Jurkat, Clone E6-1 (cell line): ENCODE measurements around the gene PLCG2.
"Not testable (repeated sequence)": the region's sequence is repeated elsewhere in the genome, so short reads cannot be mapped to it uniquely, and the experiment has no call there.

Source experiments
- DNase-seq: peaks from one replicate; pipeline ENCODE4 v3.0.0-alpha.2; 2011; ENCODE audit warnings: low read depth, low spot score
- H3K4me3 ChIP-seq: 2 replicates; pipeline ENCODE4 v1.5.1; 2011; ENCODE audit warnings: mild to moderate bottlenecking, low read length, control low read depth, moderate library complexity

PLCG2 gene

DNA sequence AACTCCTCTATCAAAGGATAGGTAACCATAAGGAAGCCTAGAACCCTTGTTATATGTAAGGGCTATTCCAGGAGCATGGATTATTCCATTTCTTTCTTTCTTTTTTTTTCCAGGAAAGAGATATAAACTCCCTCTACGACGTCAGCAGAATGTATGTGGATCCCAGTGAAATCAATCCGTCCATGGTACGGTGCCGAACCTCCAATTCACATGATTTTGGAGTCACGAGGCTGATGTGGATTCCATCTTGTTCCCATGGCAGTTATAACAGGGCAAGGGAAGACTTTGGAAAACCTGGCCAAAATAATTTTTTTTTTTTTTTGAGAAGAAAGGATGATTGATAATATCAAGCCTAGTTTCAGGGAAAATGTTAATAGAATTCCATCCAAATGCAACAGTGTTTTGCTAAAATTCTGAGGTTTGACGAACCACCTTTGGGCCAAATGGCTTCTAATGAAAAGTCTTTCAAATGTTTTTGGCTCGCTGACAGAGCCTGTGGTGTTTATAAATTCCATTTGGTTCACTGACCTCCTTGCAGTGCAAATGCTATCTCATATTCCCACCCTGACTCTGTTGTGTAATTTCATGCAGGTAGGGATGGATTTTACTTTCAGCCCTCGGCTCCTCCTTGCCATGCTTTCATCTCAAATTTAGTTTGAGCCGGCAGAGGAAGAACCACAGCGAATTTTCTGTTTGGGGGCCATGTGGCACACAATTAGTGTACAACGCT, 142.2 kb downstream of the PLCG2 start:
- no peak for DNase-seq
- H3K4me3 ChIP-seq = no peak overlapping the region

- DNase-seq = no peak
- no peak overlapping the region for H3K4me3 ChIP-seq
Observed at GRCh38 chr16:81921843-81922584, 142.9 kb downstream of the PLCG2 start.

DNA sequence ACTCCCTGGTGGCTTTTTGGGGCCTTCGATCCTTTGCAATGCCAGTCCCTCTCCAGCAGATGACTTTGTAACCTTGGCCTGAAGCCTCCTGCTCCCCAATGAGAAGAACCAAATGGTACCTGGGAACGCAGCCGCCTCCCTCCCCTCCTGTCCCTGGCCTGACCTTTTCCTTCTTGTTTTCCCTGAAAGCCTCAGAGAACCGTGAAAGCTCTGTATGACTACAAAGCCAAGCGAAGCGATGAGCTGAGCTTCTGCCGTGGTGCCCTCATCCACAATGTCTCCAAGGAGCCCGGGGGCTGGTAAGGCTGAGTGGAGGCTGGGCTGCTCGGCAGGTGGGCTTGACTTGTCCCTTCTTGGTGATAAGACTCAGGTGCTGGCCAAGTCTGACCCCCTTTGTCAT, 144.2 kb downstream of the PLCG2 start:
- no peak overlapping the region for H3K4me3 ChIP-seq
- no peak for DNase-seq

GRCh38 chr16:81925016-81925415, 145.9 kb downstream of the PLCG2 start:
- no peak for DNase-seq

DNA sequence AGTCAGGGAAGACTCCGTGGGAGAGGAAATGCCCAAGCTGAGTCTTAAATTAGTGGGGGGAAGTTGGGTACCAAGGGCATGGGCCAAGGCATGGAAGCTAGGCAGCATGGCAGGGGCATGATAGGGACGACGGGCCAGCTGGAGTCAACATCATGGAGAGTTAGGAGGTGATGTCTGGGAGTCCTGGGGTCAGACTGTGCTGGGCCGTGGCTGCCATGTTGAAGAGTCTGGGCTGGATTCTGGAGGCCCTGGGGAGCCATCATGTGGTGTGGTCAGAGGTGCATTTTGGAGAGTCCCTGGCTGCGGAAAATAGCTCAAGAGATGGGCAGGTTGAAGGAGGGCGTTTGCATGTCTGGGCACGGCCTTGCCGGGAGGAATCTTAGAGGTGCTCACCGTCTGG, 146.9 kb downstream of the PLCG2 start:
- DNase-seq = no peak
- no peak overlapping the region for H3K4me3 ChIP-seq

More at GRCh38 chr16:81925016-81925415, 145.9 kb downstream of the PLCG2 start:
- H3K4me3 ChIP-seq = no peak overlapping the region

DNA sequence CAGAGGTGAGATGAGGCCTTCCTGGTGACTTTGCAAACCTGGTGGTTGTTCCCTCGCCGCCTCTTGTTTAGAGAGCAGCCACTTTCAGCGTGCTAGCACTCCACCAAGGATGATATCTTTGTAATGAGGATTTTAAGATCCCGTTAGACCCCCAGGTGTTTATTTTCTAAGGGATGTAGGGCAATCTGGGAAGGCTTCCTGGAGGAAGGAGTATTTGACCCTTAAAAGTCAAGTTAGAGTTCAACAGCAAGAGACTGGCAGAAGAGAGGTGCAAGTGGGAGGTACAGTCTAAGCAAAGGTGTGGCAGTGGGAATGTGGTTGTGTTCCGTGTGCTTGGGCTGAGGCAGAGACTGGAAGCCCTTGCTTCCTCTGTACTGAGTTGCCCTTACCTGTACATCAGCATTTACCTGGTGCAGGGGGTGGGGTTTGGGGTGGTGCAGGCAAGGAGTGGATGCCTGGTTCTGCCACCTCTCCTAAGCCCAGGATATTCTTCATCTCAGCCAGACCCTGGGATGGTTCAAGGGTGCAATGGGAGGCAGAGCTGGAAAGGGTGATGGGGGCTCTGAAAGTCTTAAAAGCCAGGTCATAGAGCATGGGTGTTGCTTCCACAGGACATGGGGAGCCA, 148.6 kb downstream of the PLCG2 start:
- H3K4me3 ChIP-seq = no peak overlapping the region
- no peak for DNase-seq

DNA sequence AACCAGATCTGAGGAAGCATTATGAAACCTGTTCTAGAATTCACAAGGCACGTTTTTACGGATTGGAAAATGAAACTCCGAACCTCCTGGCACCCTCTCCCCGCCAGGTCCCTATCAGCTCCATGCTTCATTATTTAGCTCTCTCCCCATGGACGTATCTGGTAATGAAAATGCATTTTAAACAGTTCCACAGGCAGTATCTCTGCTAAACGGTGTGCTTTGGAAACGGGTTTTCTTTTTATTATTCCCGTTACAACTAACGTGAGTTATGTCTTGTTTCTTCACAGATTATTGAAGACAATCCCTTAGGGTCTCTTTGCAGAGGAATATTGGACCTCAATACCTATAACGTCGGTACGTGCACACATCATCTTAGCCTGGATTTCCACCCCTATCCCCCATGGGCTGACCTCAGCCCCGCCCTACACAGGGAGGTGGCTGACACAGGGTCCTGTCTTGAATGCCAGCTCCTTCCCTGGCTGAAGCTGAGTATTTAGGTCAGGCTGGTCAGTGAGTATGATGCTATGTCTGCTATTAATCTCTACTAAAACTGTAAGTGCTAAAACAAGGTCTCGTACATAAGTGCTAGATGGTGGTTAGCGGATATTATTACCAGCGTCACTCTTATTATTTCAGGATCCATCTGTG, 149.3 kb downstream of the PLCG2 start:
- no peak overlapping the region for H3K4me3 ChIP-seq
- DNase-seq = no peak

DNA sequence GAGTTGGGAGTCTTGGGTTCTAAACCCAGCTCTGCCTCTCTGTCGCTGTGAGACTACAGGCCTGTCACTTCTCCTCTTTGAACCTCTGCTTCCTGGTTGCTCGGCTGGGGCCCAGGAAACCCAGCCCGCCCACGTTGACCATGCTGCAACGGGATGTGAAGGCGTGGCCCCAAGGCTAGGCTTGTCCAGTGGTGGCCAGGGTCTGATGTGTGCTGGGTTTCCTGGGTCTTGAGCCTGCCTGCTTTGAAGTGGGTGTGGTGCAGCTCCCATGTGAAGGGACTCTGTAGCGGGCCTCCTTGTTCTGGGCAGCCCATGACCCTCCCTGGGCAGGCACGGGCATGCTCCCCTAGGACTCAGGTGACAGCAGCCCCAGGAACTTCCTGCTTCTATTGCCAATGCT, 149.9 kb downstream of the PLCG2 start:
- no peak overlapping the region for H3K4me3 ChIP-seq
- DNase-seq = no peak

DNA sequence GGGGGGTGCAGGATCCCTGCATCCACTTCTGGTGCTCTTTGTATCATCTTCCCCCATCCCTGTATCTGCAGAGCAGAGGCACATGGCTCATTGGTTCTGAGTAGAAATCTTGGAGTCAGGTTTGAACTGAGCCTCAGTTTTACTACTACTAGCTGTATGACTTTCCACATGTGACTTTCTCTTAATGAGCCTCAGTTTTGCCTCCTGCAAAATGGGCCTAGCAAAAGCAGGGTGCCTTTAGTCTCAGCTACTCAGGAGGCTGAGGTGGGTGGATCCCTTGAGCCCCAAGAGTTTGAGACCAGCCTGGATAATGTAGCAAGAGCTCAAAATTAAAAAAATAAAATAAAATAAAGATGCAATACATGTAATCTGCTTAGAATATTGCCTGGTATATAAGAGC, 150.8 kb downstream of the PLCG2 start:
- no peak overlapping the region for H3K4me3 ChIP-seq
- no peak for DNase-seq

- H3K4me3 ChIP-seq = no peak overlapping the region
- DNase-seq = no peak
Observed at GRCh38 chr16:81931927-81932326, 152.8 kb downstream of the PLCG2 start.

DNA sequence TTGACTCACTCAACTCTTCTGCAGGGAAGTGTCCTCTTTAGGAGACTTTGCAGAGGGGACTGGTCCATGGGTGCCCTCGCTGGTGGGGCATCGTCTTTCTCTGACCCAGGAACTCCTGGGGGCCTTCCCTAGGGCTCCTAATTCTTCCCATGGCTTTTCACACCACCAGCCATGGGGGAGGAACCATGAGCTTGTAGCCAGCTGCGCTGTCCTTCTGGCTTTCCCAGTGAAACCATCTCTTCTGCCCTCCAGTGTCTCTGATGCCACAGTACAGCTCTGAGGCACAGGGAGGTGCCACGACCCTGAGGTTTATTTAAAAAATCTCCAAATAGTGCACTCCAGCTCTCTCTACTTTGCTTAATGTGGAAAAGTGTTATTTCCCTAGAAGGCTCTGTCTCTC, 153.6 kb downstream of the PLCG2 start:
- no peak for DNase-seq
- H3K4me3 ChIP-seq = no peak overlapping the region

- H3K4me3 ChIP-seq = no peak overlapping the region
- no peak for DNase-seq
Observed at GRCh38 chr16:81933361-81933760, 154.3 kb downstream of the PLCG2 start.

DNA sequence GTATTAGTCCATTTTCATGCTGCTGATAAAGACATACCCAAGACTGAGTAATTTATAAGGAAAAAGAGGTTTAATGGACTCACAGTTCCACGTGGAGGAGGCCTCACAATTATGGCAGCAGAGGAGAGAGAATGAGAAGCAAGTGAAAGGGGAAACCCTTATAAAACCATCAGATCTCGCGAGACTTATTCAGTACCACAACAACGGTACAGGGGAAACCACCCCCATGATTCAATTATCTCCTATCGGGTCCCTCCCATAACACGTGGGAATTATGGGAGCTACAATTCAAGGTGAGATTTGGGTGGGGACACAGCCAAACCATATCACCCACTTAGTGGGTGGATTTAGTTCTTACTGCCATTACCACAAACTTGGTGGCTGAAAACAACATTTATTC, 155.6 kb downstream of the PLCG2 start:
- not testable (repeated sequence) for H3K4me3 ChIP-seq, DNase-seq

DNA sequence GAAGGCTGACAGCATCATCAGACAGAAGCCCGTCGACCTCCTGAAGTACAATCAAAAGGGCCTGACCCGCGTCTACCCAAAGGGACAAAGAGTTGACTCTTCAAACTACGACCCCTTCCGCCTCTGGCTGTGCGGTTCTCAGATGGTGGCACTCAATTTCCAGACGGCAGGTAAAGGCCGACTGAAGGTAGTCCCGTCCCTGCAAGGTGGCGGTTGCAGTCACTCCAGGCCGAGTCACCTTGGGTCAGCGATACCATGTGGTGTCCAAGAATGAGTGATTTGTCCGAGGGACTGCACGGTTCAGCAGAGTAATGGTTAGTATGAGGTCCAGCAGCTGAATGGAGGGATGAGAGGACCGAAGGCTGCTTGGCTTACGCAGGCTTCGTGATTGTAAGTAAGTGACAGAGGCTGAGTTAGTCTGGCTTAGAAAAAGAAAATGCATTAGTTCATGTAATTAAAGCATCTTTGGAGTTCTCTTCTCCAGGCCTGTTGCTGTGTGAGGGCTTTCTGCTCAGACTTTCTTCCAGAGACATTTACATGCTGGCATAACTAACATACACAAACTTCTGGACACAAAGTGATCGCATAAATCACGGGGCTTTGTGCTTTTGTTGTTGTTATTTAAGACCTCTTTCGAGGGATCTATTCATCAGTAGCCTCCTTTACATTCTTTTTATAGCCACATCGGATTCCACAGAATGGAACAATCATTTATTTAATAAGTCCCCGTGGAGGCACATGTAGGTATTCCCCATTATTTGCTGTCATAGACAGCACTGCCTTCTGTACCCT, 157.3 kb downstream of the PLCG2 start:
- no peak for DNase-seq

DNA sequence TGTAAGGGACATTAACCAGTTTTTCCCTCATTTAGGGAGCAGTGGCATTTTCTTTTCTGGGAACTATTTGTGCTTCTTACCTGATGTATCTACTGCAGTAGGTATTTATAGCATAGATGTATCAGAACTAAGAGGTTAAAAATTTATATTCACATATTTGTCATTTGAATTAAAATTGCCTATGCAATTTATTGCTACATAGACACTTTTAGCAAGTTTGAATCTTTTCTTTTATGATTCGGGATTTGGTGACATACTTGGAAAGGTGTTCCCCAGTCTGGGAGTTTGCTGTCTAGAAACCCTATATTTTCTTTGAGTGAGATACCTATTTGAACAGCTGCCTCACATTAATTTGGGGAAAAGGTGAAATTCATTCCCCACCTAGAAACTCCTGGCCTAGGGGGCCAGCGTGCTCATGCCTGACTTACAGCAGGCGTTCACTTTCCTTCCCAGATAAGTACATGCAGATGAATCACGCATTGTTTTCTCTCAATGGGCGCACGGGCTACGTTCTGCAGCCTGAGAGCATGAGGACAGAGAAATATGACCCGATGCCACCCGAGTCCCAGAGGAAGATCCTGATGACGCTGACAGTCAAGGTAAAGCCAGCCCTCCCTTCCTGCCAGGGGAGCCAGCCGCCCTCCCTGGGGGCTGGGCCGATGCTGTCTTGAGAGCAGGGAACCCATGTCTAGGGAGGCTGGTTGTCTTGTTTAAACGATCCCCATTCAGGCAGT, 158.4 kb downstream of the PLCG2 start:
- DNase-seq = no peak
- H3K4me3 ChIP-seq = no peak overlapping the region

More for the DNA sequence above, 157.3 kb downstream of the PLCG2 start:
- no peak overlapping the region for H3K4me3 ChIP-seq

DNA sequence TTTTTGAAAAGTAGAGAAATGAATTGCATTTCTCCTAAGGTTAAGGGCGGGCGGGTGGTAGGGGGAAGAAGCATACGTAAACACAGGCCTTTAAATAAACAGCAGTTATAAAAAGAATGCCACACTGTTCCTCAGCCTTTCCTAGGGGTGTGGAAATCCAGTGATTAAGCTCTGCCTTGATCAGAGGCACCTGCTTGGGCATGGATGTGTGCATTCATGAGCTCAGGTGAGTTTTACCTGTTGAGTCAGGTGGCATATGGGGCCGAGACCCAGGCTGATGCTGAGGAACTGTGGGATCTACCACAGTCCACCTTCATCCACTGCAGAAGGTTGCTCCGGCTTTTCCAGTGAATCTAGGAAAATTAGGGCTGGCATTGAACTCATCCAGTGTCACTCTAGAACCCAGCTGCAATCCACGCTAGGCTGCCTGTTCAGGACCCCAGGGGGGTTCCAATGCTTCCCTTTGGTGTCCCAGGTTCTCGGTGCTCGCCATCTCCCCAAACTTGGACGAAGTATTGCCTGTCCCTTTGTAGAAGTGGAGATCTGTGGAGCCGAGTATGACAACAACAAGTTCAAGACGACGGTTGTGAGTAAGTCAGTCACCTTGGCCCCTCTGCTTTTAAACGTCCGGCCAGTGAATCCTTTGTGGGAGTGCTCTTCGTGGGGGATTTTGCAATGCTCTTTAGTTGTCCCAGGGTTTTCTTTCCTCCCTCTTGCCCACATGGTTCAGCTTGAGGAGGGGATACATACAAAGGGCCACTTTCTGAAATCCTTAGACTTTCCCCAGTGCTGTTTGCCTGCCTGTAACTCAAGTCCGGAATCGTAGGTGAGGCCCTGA, 159.5 kb downstream of the PLCG2 start:
- DNase-seq = no peak

DNA sequence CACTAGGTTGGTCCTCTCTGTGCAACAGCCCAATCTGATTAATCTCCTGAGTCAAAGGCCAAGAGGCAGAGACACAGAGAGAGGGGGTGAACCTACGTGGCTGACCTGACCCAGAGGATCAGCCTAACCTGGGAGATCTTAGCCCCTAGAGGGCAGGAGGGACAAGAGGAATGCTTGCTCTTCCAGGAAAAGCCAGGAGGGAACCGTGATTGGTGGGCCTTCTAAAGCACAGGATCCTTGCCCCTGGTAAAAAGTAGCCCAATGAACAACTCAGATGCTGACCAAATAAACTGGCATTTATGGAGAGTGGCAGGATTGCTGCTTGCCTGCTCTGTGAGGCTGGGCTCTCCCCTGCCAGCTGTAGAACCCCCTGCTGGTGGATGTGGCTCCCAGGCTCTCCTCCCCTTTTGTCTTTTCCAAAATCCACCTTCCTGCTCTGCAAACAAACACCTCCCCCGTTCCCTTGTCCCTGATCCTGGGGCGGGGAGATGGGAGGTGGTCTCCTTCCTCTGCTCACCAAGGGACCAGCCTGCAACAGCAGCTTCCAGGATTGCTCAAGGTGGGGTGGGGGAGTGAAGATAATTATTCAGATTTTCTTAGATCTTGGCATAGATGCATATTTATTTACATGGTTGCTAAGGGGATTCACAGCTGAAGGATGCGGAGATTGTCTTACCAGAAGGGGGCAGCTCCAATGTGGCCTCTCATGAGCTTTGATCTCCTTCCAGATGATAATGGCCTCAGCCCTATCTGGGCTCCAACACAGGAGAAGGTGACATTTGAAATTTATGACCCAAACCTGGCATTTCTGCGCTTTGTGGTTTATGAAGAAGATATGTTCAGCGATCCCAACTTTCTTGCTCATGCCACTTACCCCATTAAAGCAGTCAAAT, 160.3 kb downstream of the PLCG2 start:
- peak; percentile 9 for DNase-seq
- no peak overlapping the region for H3K4me3 ChIP-seq

More for the DNA sequence above, 159.5 kb downstream of the PLCG2 start:
- no peak overlapping the region for H3K4me3 ChIP-seq
